Spleen (tissue), 7 donors: Measurements from ENCODE around the gene BAX.

ENCODE experiments used
- CTCF ChIP-seq, 11 experiments: fragments of 200-600 bp in 7 of 11; fragments of 450-650 bp in 4 of 11; sonication (generic) in 4 of 11; IDR thresholded peaks in 8 of 11; conservative IDR thresholded peaks in 3 of 11; 1 replicate in 7 of 11; 2 replicates in 4 of 11; pipeline versions ENCODE4 v1.4.0 to v1.8.0; 2016 to 2021; ENCODE audit warnings: antibody characterized with exemption in 11 of 11, inconsistent platforms in 4 of 11, mild to moderate bottlenecking in 1 of 11
- POLR2A ChIP-seq, 3 donors: fragments of 450-650 bp; IDR thresholded peaks; one replicate each; pipeline ENCODE4 v1.5.1; 2017; ENCODE audit warnings: antibody characterized with exemption in 3 of 3, mild to moderate bottlenecking in 1 of 3
- POLR2AphosphoS5 ChIP-seq, 3 donors: sonication (generic); formaldehyde crosslinking; IDR thresholded peaks; one replicate each; pipeline ENCODE4 v1.5.1; 2017; ENCODE audit warnings: antibody characterized with exemption in 3 of 3
- donor health status: DM: no; HTN: no; CAD: no; lungs with moderate emphysema.
- donor health status: DM: no; HTN: no; CAD: no.
- donor health status: DM: no; HTN: no; CAD: no.

DNA sequence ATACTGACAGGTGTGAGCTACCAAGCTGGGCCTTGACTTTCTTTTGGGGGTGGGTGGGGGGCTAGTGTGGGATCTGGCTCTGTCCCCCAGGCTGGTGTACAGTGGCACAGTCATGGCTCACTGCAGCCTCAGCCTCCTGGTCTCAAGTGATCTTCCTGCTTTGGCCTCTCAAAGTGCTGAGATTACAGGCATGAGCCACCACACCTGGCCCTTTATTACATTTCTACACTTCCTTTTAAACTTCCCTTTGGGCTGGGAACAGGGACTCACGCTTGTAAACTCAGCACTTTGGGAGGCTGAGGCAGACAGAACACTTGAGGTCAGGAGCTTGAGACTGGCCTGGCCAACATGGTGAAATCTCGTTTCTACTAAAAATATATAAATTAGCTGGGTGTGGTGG is 22.4 kb downstream of the BAX start:
- TF ChIP-seq CTCF (IDR thresholded peaks at IDR 0.05 in 8 of 11, conservative IDR thresholded peaks at IDR 0.05 in 3 of 11) (no peak), POLR2AphosphoS5 (IDR thresholded peaks at IDR 0.05) (no peak), POLR2A (IDR thresholded peaks at IDR 0.05) (no peak)
